ENCODE results near the gene MYO10. TPM values are rescaled to one million over a fixed set of nuclear protein-coding genes. Genes with fewer than 3 reads are reported as not detected.

The MYO10 gene
- polyA plus RNA-seq, 3 donors = 7.6 to 15.9 (median 9.3) TPM

GRCh38 chr5:16946725-16947124 lies 10.6 kb upstream of the MYO10 start:
- WGBS, 3 donors = 69 to 86% (median 85%) methylated on average over 1 of the region's 1 CpG

GRCh38 chr5:16944816-16945562 lies 8.9 kb upstream of the MYO10 start:
- WGBS, 3 donors = 75 to 80% (median 80%) methylated on average over 6 of the region's 6 CpGs
- no peak overlapping the region for H3K27ac ChIP-seq (ENCODE audit: low read depth, low read length)

More at GRCh38 chr5:16946725-16947124, 10.6 kb upstream of the MYO10 start:
- H3K27ac ChIP-seq (ENCODE audit: low read depth, low read length) = no peak overlapping the region

- H3K27ac ChIP-seq (ENCODE audit: low read depth, low read length) = no peak overlapping the region
- 78 to 86% (median 78%) methylated on average over 11 to 15 of the region's 15 CpGs for WGBS, 3 donors
These were observed 8.0 kb upstream of the MYO10 start for GRCh38 chr5:16943846-16944678.

- no peak overlapping the region for H3K27ac ChIP-seq (ENCODE audit: low read depth, low read length)
- 63 to 78% (median 67%) methylated on average over 7 of the region's 7 CpGs for WGBS, 3 donors
These were observed 1.5 kb upstream of the MYO10 start for GRCh38 chr5:16937503-16938161.

GRCh38 chr5:16936989-16937438 lies 926 bp upstream of the MYO10 start:
- H3K27ac ChIP-seq (ENCODE audit: low read depth, low read length) = no peak overlapping the region
- 14 to 33% (median 33%) methylated on average over 11 of the region's 11 CpGs for WGBS, 3 donors

- no peak overlapping the region for H3K27ac ChIP-seq (ENCODE audit: low read depth, low read length)
- 1% methylated on average over 79 to 85 of the region's 85 CpGs for WGBS, 3 donors
These were observed 598 bp downstream of the MYO10 start for GRCh38 chr5:16935231-16936149.

- 1 to 6% (median 1%) methylated on average over 6 of the region's 6 CpGs for WGBS, 3 donors
- no peak overlapping the region for H3K27ac ChIP-seq (ENCODE audit: low read depth, low read length)
These were observed 1.4 kb downstream of the MYO10 start for GRCh38 chr5:16934677-16935153.

- WGBS, 3 donors = 3 to 12% (median 8%) methylated on average over 11 of the region's 11 CpGs
- no peak overlapping the region for H3K27ac ChIP-seq (ENCODE audit: low read depth, low read length)
These were observed 2.0 kb downstream of the MYO10 start for GRCh38 chr5:16934123-16934522.

GRCh38 chr5:16933337-16933736 lies 2.8 kb downstream of the MYO10 start:
- no peak overlapping the region for H3K27ac ChIP-seq (ENCODE audit: low read depth, low read length)
- WGBS, 3 donors = 34 to 67% (median 67%) methylated on average over 2 of the region's 2 CpGs

GRCh38 chr5:16932401-16932800 lies 3.7 kb downstream of the MYO10 start:
- 28 to 66% (median 58%) methylated on average over 3 of the region's 3 CpGs for WGBS, 3 donors
- H3K27ac ChIP-seq (ENCODE audit: low read depth, low read length) = no peak overlapping the region

- WGBS, 3 donors = 28 to 72% (median 67%) methylated on average over 5 of the region's 5 CpGs
- H3K27ac ChIP-seq (ENCODE audit: low read depth, low read length) = no peak overlapping the region
These were observed 4.6 kb downstream of the MYO10 start for GRCh38 chr5:16931334-16932110.

- 47 to 80% (median 72%) methylated on average over 8 of the region's 8 CpGs for WGBS, 3 donors
- H3K27ac ChIP-seq (ENCODE audit: low read depth, low read length) = no peak overlapping the region
These were observed 5.6 kb downstream of the MYO10 start for GRCh38 chr5:16930496-16930895.

- no peak overlapping the region for H3K27ac ChIP-seq (ENCODE audit: low read depth, low read length)
- whole genome bisulfite sequencing, 3 donors = 56 to 75% (median 72%) methylated on average over 3 of the region's 3 CpGs
These were observed 6.3 kb downstream of the MYO10 start for GRCh38 chr5:16929831-16930230.

GRCh38 chr5:16929347-16929746 lies 6.7 kb downstream of the MYO10 start:
- 92 to 94% (median 93%) methylated on average over 2 of the region's 2 CpGs for WGBS, 3 donors
- no peak overlapping the region for H3K27ac ChIP-seq (ENCODE audit: low read depth, low read length)

- WGBS, 3 donors = 86 to 91% (median 86%) methylated on average over 8 of the region's 8 CpGs
- no peak overlapping the region for H3K27ac ChIP-seq (ENCODE audit: low read depth, low read length)
These were observed 8.5 kb downstream of the MYO10 start for GRCh38 chr5:16927613-16928012.

- H3K27ac ChIP-seq (ENCODE audit: low read depth, low read length) = no peak overlapping the region
- 66 to 86% (median 76%) methylated on average over 8 of the region's 8 CpGs for WGBS, 3 donors
These were observed 9.7 kb downstream of the MYO10 start for GRCh38 chr5:16926417-16926816.

- WGBS, 3 donors = 68 to 78% (median 68%) methylated on average over 8 of the region's 8 CpGs
- no peak overlapping the region for H3K27ac ChIP-seq (ENCODE audit: low read depth, low read length)
These were observed 11.9 kb downstream of the MYO10 start for GRCh38 chr5:16924206-16924605.

All from adipose tissue (tissue), 3 donors.